Left renal pelvis (tissue), 4 donors: Measurements from ENCODE around the gene SLC14A1. TPM values are rescaled to one million over a fixed set of nuclear protein-coding genes. Genes with fewer than 3 reads are reported as not detected.

ENCODE experiments used
- DNase-seq, 4 donors: peaks; one replicate each; pipeline ENCODE4 v3.0.0-alpha.2; 2013; ENCODE audit warnings: low read depth in 4 of 4, low spot score in 3 of 4
- polyA plus RNA-seq, 4 donors: library from polyadenylated mRNA; unstranded; fragments of 120-200 nt; gene quantifications; one replicate each; pipeline ENCODE4 v1.2.1, GENCODE V29; 2013; ENCODE audit not compliant: insufficient read length in 4 of 4

The SLC14A1 gene
- 1 to 10 TPM; 4.3 to 9.9 (median 4.7) TPM for polyA plus RNA-seq

DNA sequence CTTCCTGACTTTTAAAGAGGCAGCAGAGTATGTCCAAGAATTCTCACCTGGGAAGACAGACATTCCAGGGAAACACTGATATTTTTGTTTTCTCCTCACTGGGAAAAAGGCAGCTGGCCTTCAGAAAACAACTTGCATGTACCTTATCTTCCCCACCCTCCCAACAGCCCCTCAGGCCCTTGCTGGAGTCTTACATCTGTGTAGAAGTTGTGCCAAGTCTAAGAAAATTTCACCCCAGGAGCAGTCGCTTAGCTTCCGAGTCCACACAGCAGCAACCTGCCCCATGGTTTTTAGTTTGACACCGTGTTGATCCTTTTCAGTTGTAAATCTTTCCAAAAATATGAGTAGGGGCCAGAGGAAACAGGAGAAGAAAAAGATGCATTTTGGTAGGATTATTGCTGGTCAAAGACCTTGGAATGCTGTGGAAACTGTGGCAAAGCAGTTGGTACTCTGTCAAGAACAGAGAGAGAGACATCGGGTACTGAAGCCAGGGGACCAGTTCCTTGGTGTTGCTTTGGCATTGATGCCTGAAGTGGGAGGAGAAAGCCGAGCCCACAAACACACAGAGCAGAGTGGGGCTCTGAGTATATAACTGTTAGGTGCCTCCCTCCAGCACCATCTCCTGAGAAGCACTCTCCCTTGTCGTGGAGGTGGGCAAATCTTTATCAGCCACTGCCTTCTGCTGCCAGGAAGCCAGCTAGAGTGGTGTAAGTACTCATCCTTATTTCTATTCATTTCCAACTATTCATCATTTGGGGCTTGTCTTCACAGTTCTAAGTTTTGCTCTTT lies at the start of gene SLC14A1:
Gene SLC14A1 (plus strand): TSS at position 615 of the 789 bp plus-strand sequence. CDS start 6,140 bp downstream, outside the sequence.
- no peak for DNase-seq

DNA sequence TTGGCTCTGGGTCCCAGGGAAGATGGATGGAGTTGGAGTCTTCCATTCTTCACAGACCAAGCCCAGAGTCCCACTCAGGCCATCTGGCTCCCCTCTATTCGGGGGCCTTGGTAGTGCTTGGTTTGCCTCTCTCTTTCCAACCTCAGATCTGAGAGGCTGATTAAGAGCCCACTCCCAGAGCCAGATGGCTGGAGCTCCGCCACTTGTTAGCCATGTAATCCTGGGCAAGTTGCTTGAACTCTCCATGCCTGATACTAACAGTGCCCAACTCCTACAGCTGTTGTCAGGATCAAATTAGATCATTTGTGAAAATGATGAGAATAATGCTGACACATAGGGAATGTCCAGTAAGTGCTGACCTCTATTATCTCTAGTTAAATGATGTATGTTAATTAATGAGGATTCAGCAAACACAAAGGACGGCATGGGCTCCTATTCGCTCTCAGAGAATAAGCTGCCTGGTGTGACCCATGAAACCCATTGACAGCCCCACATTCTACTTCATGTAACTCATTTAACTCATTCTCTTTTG lies 46.6 kb upstream of the SLC14A1 start:
- DNase-seq = no peak

- DNase-seq = no peak
Observed at GRCh38 chr18:45678441-45678840, 45.5 kb upstream of the SLC14A1 start.

GRCh38 chr18:45678850-45679249 lies 45.1 kb upstream of the SLC14A1 start:
- DNase-seq = no peak

DNA sequence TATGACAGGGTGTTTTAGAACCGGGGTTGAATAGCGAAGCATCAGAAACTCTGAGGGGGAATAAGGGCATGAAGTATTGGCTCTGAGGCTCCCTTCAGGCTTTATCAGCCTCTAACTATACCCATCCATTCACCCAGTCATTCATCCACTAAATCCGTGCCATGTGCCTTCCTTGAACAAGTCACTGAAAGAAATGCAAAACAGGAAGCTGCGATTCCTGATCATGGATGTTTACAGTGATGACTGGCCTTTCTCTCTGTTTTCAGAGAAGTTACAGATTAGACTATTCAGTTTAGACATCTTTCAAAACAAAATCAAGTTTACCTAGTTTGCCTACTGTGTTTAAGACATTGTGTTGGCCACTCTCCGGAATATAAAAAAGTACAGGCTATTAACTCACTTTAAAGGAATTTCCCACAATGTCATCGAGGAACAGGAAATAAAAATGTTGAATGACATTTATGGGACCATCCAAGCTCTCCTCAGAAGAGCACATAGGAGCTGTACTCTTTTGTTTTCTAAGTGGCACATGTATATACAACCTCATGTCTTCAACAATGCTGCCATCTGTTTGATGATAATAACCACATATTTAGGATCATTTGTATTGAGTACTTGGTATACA lies 43.8 kb upstream of the SLC14A1 start:
- DNase-seq = no peak

DNA sequence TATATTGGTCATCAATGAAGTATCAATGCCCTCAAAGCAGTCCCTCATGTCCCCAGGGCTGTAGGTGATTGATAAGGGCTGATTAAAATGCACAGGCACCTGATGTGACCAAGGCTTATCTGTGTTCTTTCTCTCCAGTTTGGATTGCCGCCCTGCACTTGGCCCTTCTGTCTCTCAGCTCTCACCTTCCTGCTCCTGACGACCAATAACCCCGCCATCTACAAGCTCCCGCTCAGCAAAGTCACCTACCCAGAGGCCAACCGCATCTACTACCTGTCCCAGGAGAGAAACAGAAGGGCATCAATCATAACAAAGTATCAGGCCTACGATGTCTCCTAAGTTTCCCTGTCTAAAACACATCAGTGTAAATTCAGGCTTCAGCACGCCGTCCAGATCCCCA lies 41.8 kb upstream of the SLC14A1 start:
- DNase-seq = no peak

DNA sequence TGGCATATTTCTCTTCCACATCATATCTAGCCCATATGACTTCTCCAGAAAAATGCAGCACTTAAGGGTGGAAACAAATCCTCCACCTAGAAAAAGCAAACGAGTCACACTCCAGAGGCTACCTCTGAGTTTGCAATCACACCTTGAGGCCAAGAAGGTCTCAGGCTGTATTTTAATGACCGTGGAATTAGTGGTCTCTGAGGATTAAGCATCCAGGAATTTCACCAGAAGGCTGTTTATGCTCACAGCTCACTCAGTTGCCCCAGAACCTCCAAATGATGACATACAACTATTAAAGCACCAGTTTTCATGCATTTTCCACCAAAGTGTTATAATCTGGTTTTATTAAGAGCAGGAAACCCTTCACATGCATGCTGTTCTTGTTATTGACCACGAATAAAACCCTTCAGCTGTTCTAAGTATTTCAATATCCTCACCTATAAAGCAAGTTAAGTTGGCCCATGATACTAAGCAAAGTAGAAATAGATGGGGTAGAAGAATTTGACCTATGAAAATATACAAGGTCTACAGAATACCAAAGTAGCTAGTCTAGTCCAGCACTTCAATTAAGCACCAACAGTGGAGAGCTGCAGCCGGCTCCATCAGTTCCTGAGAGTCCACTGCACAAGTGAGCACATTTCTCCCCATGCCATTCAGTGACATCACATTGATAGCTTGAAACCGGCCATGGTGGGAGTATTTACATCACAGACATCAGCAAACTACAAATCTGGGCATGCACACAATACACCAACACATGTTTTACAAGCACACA lies 39.5 kb upstream of the SLC14A1 start:
- no peak for DNase-seq

GRCh38 chr18:45686891-45687611 lies 36.9 kb upstream of the SLC14A1 start:
- no peak for DNase-seq

DNA sequence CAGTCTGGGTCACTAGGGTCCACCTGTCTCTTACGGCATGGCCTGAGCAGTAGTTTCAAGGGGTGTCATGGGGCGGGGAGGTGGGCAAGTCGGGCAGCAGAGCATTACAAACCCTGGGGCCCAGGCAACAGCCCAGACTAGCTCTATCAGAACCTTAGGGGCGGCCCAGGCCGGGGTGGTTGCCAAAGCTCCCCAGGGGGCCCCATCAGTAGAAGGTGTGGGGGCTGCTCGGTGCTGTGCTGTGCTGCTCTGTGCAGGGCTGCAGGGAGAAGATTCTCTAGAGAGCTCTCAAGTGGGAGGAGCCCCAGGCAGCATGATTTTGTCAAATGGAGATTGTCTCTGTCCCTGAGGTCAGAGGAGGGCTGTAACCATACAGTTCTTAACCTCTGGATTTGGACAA lies 36.4 kb upstream of the SLC14A1 start:
- no peak for DNase-seq

- DNase-seq = no peak
Observed at GRCh38 chr18:45688113-45688512, 35.9 kb upstream of the SLC14A1 start.

GRCh38 chr18:45688833-45689232 lies 35.1 kb upstream of the SLC14A1 start:
- DNase-seq = no peak

DNA sequence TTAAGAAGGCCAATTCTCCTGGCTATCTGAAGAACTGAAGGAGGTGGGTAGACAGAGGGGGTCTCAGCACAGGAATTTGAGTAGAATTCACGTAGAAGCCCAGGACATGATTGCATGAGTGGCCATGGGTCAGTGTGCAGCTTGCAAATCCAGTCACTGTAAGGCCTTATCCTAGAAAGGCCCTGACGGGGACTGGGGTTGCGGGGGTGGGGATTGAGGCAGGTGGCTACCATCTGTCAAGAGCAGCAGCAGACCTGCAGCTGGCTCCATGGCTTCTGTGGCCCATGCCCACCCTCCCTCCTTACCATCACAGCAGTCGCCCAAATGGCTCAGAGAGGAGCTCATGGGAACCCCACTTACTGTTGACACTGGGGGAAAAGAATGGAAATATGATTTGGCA lies 34.6 kb upstream of the SLC14A1 start:
- no peak for DNase-seq

GRCh38 chr18:45690975-45691815 lies 32.8 kb upstream of the SLC14A1 start:
- DNase-seq = peak in 3 of 4 donors; percentile 61 to 71 (median 67)

DNA sequence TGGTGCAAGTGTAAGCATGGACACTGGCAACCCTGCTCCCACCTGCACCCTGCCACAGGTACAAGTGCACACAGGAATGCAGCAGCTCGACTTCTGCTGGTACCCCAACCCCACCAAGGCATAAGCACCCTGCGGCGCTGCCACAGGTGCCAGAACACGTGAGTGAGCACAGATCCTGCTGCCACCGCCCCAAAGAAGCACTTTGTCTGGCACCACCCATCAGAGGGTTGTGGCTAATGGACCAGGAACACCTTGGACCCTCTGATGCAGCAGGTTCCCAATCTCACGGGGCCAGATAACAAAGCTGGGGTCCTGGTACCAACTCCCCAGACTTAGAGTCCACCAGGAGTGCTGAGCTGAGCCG lies 32.2 kb upstream of the SLC14A1 start:
- DNase-seq = no peak

DNA sequence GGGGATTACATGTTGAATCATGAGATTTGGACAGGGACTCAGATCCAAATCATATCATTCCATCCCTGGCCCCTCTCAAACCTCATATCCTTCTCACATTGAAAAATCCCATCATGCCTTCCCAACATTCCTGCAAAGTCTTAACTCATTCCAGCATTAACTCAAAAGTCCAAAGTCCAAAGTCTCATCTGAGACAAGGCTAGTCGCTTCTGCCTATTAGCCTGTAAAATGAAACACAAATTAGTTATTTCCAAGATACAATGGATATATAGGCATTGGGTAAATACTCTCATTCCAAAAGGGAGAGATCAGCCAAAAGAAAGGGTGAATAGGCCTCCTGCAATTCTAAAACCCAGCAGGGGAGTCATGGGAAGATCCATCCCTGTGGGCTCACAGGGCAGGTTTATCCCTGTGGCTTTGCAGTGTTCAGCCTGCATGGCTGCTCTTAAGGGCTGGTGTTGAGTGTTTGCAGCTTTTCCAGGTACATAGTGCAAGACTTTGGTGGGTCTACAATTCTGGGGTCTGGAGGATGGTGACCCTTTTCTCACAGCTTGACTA lies 21.2 kb upstream of the SLC14A1 start:
- DNase-seq = no peak

DNA sequence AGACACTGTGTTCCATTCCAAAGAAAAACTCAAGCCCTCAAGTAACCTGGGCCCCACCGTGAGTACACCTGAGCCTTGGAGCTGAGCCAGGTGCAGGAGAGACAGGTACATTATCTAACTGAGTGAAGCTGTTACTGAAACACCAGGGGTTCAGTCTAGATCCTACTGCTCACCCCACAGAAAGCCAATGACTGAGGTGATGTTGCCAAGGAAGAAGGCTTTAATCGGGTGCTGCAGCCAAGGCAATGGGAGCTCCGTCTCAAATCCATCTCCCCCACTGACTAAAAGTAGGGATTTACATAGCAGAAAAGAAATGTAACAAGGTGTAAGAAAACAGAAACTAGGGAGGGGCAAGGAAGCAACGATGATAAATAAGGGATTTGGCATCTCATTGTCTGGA lies 15.2 kb upstream of the SLC14A1 start:
- DNase-seq = no peak

DNA sequence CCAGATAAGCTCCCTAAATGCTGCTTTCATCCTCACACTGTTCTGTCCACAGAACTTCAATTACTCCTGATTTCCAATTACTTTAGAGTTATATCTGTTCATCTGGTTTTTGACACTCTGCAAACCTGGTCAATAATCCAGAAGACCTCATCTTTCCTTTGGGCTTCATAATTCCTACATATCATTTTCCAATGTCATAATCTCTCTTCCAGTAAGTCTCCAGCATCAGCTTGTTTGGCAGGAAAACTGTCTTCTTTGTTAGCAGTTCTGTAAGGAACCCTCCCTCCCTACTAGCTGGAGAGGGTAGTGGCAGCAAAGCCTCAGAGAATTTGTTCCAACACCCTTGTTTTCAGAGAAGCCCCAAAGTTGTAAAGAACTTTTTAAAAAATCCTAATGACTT lies 11.9 kb upstream of the SLC14A1 start:
- DNase-seq = no peak

DNA sequence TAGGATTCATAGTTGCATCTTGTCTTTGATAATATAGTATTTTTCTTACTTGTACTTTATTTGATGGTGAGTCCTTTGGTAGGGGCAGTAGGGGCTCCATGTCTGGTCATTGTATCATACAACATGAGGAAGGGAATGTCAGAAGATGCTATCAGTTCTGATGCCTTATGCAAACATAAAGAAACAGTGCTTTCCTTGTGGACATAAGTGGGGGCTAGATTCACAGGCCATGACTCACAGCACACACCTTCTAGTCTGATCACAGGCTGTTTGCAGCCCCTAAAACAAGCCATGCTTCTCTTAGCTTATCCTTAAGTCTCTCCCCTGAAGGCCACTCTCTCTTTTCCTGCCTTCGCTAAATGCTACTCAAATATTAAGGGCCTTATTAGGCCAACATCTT lies 10.7 kb upstream of the SLC14A1 start:
- DNase-seq = no peak

DNA sequence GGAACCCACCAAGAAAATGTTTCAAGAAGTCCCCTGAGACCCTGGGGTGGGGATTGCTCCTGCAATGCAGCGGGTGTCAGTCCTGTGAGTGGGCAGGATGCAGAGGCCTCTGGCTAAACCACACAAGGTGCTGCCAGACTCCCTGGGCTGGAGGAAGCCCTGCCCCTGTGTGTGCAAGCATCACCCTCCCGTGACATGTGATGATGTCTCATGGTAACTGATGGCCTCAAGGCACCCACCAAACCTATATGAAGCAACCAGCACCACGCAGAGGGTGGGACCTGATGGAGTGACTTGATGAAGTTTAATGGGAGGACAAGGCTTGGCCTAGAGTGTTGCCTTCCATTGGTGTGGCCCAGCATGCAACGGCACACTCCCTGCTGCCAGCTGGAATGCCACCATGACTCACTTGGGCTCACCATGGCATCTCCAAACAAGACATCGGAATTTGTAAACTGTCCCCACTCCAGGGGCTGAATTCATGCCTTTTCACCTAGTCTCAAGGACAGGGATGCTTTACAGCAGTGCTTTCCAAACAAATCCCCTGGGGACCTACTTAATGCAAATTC lies 8.7 kb upstream of the SLC14A1 start:
- DNase-seq = no peak
